SK-N-SH treated with all-trans-retinoic acid at 6 μM for 48 hours (cell line): ENCODE measurements around the gene KCNA10.
"Not testable (repeated sequence)": the region's sequence is repeated elsewhere in the genome, so short reads cannot be mapped to it uniquely, and the experiment has no call there.

Experiments
- BACH2 ChIP-seq: fragments of 250-450 bp; sonication (Bioruptor Pico); IDR thresholded peaks from 2 replicates; pipeline ENCODE4 v1.9.0; 2021; ENCODE audit warnings: mild to moderate bottlenecking, borderline replicate concordance
- ESRRG ChIP-seq: fragments of 250-450 bp; sonication (Bioruptor Pico); IDR thresholded peaks from 2 replicates; pipeline ENCODE4 v1.6.1; 2021; ENCODE audit warnings: mild to moderate bottlenecking
- ISL1 ChIP-seq: fragments of 250-450 bp; sonication (Bioruptor Pico); IDR thresholded peaks from 2 replicates; pipeline ENCODE4 v2.1.2; 2022; ENCODE audit warnings: mild to moderate bottlenecking, moderate library complexity
- OSR1 ChIP-seq: fragments of 250-450 bp; sonication (Bioruptor Pico); IDR thresholded peaks from 2 replicates; pipeline ENCODE4 v1.8.0; 2022; ENCODE audit warnings: moderate library complexity, mild to moderate bottlenecking, inconsistent platforms
- ZNF565 ChIP-seq: fragments of 450-650 bp; formaldehyde crosslinking; conservative IDR thresholded peaks from 2 replicates; pipeline ENCODE4 v1.5.0; 2020; ENCODE audit warnings: low read depth, mild to moderate bottlenecking, moderate library complexity
- ZNF70 ChIP-seq: fragments of 450-650 bp; formaldehyde crosslinking; IDR thresholded peaks from 2 replicates; pipeline ENCODE4 v1.5.0; 2020; ENCODE audit warnings: mild to moderate bottlenecking, moderate library complexity
- TF ChIP-seq, protein P1 (sequence below): fragments of 250-450 bp; sonication (Bioruptor Pico); IDR thresholded peaks from 2 replicates; pipeline ENCODE4 v1.8.0; 2020; ENCODE audit warnings: mild to moderate bottlenecking, moderate library complexity, borderline replicate concordance
- TF ChIP-seq, protein P2 (sequence below): fragments of 250-450 bp; sonication (Bioruptor Pico); IDR thresholded peaks from 2 replicates; pipeline ENCODE4 v1.8.0; 2021; ENCODE audit warnings: low read depth, mild to moderate bottlenecking, moderate library complexity, borderline replicate concordance

DNA sequence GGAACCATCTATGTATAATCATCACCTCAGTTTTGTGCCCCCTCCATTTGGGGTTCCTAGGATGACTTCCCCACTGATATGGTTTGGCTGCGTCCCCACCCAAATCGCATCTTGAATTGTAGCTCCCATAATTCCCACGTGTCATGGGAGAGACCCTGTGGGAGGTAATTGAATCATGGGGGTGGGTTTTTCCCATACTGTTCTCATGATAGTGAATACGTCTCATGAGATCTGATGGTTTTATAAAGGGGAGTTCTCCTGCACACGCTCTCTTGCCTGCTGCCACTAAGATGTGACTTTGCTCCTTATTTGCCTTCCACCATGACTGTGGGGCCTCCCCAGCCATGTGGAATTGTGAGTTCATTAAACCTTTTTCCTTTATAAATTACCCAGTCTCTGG lies 8.1 kb downstream of the KCNA10 start:
- TF ChIP-seq, protein P1, sequence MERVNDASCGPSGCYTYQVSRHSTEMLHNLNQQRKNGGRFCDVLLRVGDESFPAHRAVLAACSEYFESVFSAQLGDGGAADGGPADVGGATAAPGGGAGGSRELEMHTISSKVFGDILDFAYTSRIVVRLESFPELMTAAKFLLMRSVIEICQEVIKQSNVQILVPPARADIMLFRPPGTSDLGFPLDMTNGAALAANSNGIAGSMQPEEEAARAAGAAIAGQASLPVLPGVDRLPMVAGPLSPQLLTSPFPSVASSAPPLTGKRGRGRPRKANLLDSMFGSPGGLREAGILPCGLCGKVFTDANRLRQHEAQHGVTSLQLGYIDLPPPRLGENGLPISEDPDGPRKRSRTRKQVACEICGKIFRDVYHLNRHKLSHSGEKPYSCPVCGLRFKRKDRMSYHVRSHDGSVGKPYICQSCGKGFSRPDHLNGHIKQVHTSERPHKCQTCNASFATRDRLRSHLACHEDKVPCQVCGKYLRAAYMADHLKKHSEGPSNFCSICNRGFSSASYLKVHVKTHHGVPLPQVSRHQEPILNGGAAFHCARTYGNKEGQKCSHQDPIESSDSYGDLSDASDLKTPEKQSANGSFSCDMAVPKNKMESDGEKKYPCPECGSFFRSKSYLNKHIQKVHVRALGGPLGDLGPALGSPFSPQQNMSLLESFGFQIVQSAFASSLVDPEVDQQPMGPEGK (CRISPR knock-in tag): not testable (repeated sequence)
- not testable (repeated sequence) for TF ChIP-seq BACH2, ESRRG, ZNF565, ZNF70, ISL1, OSR1 (CRISPR knock-in tag)
- TF ChIP-seq, protein P2, sequence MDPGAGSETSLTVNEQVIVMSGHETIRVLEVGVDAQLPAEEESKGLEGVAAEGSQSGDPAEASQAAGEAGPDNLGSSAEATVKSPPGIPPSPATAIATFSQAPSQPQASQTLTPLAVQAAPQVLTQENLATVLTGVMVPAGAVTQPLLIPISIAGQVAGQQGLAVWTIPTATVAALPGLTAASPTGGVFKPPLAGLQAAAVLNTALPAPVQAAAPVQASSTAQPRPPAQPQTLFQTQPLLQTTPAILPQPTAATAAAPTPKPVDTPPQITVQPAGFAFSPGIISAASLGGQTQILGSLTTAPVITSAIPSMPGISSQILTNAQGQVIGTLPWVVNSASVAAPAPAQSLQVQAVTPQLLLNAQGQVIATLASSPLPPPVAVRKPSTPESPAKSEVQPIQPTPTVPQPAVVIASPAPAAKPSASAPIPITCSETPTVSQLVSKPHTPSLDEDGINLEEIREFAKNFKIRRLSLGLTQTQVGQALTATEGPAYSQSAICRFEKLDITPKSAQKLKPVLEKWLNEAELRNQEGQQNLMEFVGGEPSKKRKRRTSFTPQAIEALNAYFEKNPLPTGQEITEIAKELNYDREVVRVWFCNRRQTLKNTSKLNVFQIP: not testable (repeated sequence)
